B cell (primary cell): ENCODE results near the gene EPB41L3. TPM values are rescaled to one million over a fixed set of nuclear protein-coding genes. Genes with fewer than 3 reads are reported as not detected.

Source experiments
- ATAC-seq: fragments of 200-7000 bp; cut with Tn5 transposase; one replicate; pipeline ENCODE4 v1.10.0; 2021; ENCODE audit warnings: low read depth, mild to moderate bottlenecking, moderate number of reproducible peaks, moderate library complexity
- CTCF ChIA-PET: fragments of 350-600 bp; sonication (Branson Sonifier 250); formaldehyde crosslinking; loops from one replicate; lab custom pipeline; 2021; ENCODE audit warnings: antibody characterized with exemption, inconsistent platforms; lab: Charles Lee
- POLR2A ChIA-PET: fragments of 350-600 bp; sonication (Branson Sonifier 250); formaldehyde crosslinking; loops from one replicate; lab custom pipeline; 2021; ENCODE audit warnings: antibody characterized with exemption; lab: Charles Lee
- DNase-seq: peaks from one replicate; pipeline ENCODE4 v3.0.0; 2013
- H2AFZ ChIP-seq: 2 replicates; pipeline ENCODE4 v1.6.1; 2012; ENCODE audit warnings: mild to moderate bottlenecking, low read depth, low read length; ENCODE audit not compliant: insufficient read depth, poor library complexity, severe bottlenecking
- H3K27ac ChIP-seq, 2 donors: 1 replicate in 1 of 2; 2 replicates in 1 of 2; pipeline ENCODE4 v1.5.1; 2012 to 2013; ENCODE audit warnings: low read length in 2 of 2, mild to moderate bottlenecking in 2 of 2, moderate library complexity in 1 of 2
- H3K27me3 ChIP-seq, 4 experiments: fragments of 200-600 bp in 1 of 4; sonication (generic) in 1 of 4; replicated peaks in 1 of 4; 1 replicate in 2 of 4; 2 replicates in 2 of 4; pipeline versions ENCODE4 v1.6.1 to v1.7.0; 2013 to 2016; ENCODE audit warnings: low read length in 3 of 4, mild to moderate bottlenecking in 2 of 4, mixed read lengths in 1 of 4, moderate library complexity in 1 of 4; ENCODE audit not compliant: insufficient read depth in 4 of 4, control insufficient read depth in 3 of 4; ENCODE audit errors: control extremely low read depth in 1 of 4
- H3K36me3 ChIP-seq, 2 experiments: replicated peaks in 1 of 2; 1 replicate in 1 of 2; 2 replicates in 1 of 2; pipeline versions ENCODE4 v1.6.1 to v1.7.1; 2013; ENCODE audit warnings: low read length in 1 of 2; ENCODE audit not compliant: insufficient read depth in 2 of 2, control insufficient read depth in 1 of 2; ENCODE audit errors: control extremely low read depth in 1 of 2, extremely low read depth in 1 of 2
- H3K4me1 ChIP-seq, 2 donors: fragments of 200-600 bp in 1 of 2; sonication (generic) in 1 of 2; 1 replicate in 1 of 2; 2 replicates in 1 of 2; pipeline versions ENCODE4 v1.5.1 to v1.6.1; 2013 to 2017; ENCODE audit warnings: low read length in 2 of 2; ENCODE audit not compliant: control insufficient read depth in 2 of 2, insufficient read depth in 2 of 2
- H3K4me2 ChIP-seq: replicated peaks from 2 replicates; pipeline ENCODE3; 2012; ENCODE audit warnings: mild to moderate bottlenecking, low read depth, low read length; ENCODE audit not compliant: poor library complexity, severe bottlenecking
- H3K4me3 ChIP-seq, 5 experiments: fragments of 200-600 bp in 1 of 5; sonication (generic) in 1 of 5; 1 replicate in 3 of 5; 2 replicates in 2 of 5; pipeline versions ENCODE4 v1.5.1 to v1.7.0; 2011 to 2016; ENCODE audit warnings: low read length in 4 of 5, mild to moderate bottlenecking in 4 of 5, low read depth in 2 of 5, control low read depth in 1 of 5, moderate library complexity in 1 of 5; ENCODE audit not compliant: insufficient read depth in 1 of 5; ENCODE audit errors: control extremely low read depth in 1 of 5, extremely low read depth in 1 of 5
- H3K79me2 ChIP-seq: fragments of 200-600 bp; sonication (generic); one replicate; pipeline ENCODE4 v1.6.0; 2016; ENCODE audit warnings: low read length; ENCODE audit not compliant: control insufficient read depth, insufficient read depth
- H3K9ac ChIP-seq: fragments of 200-600 bp; sonication (generic); 2 replicates; pipeline ENCODE4 v1.6.1; 2017; ENCODE audit warnings: mild to moderate bottlenecking, low read length, moderate library complexity
- H3K9me3 ChIP-seq, 3 donors: one replicate each; pipeline versions ENCODE4 v1.6.1 to v1.7.1; 2013; ENCODE audit warnings: low read length in 2 of 3; ENCODE audit not compliant: control insufficient read depth in 2 of 3, insufficient read depth in 1 of 3; ENCODE audit errors: control extremely low read depth in 1 of 3
- H4K20me1 ChIP-seq: 2 replicates; pipeline ENCODE4 v1.6.0; 2012; ENCODE audit warnings: mild to moderate bottlenecking, low read length; ENCODE audit not compliant: insufficient read depth, control insufficient read depth, poor library complexity, severe bottlenecking
- H3K27ac Mint-ChIP-seq: one replicate; pipeline ENCODE4 v1.8.0; 2021; ENCODE audit warnings: mixed read lengths
- H3K27me3 Mint-ChIP-seq: one replicate; pipeline ENCODE4 v1.8.0; 2021; ENCODE audit warnings: mixed read lengths
- H3K4me1 Mint-ChIP-seq: one replicate; pipeline ENCODE4 v1.8.0; 2021; ENCODE audit warnings: mixed read lengths
- H3K4me3 Mint-ChIP-seq: one replicate; pipeline ENCODE4 v1.8.0; 2021; ENCODE audit warnings: mixed read lengths
- H3K9me3 Mint-ChIP-seq: one replicate; pipeline ENCODE4 v1.8.0; 2022; ENCODE audit warnings: mixed read lengths; ENCODE audit not compliant: insufficient read depth
- CTCF ChIP-seq: fragments of 200-600 bp; IDR thresholded peaks from one replicate; pipeline ENCODE4 v1.8.0; 2022; ENCODE audit warnings: antibody characterized with exemption, mild to moderate bottlenecking
- EZH2 ChIP-seq: IDR thresholded peaks from 2 replicates; pipeline ENCODE4 v1.6.1; 2012; ENCODE audit warnings: borderline replicate concordance, low read depth, mild to moderate bottlenecking, moderate library complexity, low read length; ENCODE audit not compliant: insufficient read depth, poor library complexity, severe bottlenecking
- WGBS: methylation state at CpG from one replicate; pipeline ENCODE4 v1.1.5; 2013; ENCODE audit warnings: missing lambda C conversion rate; ENCODE audit not compliant: insufficient coverage; 5-methylcytosine and 5-hydroxymethylcytosine counted together
- intact Hi-C: fragments of 100-400 bp; cut with micrococcal nuclease; formaldehyde crosslinking; loops from one replicate; pipeline ENCODE4 v1.10.0; 2022
- polyA plus RNA-seq: library from polyadenylated mRNA; depleted of rRNA; stranded (reverse); fragments of >200 nt; gene quantifications from 2 replicates; pipeline ENCODE4 v1.2.3, GENCODE V29; 2012
- total RNA-seq, 2 donors: library from RNA; stranded (reverse); fragments of 120-200 nt in 1 of 2; gene quantifications; 1 replicate in 1 of 2; 2 replicates in 1 of 2; pipeline versions ENCODE4 v1.2.3 to v1.2.4, GENCODE V29; 2013 to 2022

The EPB41L3 gene
- total and polyA plus RNA-seq, 2 donors (not counting 1 experiment from before 2014, with no cell fraction given): 0.57 to 0.58 TPM

DNA sequence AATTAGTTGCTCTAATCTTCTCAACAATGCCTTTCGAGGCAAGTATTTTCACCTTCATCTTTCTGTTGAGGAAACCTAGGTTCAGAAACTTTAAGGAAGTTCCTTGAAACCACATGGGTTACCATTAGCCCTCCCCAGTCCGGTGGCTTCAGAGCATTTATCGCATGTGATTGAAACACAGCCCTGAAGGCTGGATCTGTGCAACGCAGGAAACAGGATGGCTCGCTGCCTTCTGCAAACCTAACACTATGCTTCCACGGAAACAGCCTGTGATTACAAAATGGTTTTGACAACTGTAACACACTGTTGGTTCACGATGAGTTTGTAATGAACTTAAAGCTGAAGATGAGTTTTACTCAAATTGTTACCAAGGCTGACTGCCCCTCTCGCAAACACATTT, 68.5 kb downstream of the EPB41L3 start:
- no peak overlapping the region for H3K4me2 ChIP-seq
- no peak overlapping the region for H3K9ac ChIP-seq
- ATAC-seq (no peak), DNase-seq (no peak)
- ChIA-PET CTCF (no interaction called here), POLR2A (no interaction called here)
- no peaks in the 10 kb centered on the region for H3K9me3 Mint-ChIP-seq
- H3K27ac Mint-ChIP-seq: no peak overlapping the region
- H3K4me1 ChIP-seq: no peaks in the 10 kb centered on the region
- no peaks in the 10 kb centered on the region for H3K4me1 Mint-ChIP-seq
- no peaks in the 10 kb centered on the region for H3K9me3 ChIP-seq
- H3K4me3 ChIP-seq: no peak overlapping the region
- intact Hi-C loops: no loop called here
- 18% methylated on average over 5 of the region's 8 CpGs for WGBS
- no peak overlapping the region for H3K4me3 Mint-ChIP-seq
- peaks cover 12% of the 10 kb centered on the region for H3K27me3 Mint-ChIP-seq
- H3K27ac ChIP-seq: no peak overlapping the region
- TF ChIP-seq CTCF: no peak
- TF ChIP-seq EZH2: no peak
- H3K79me2 ChIP-seq: no peaks in the 10 kb centered on the region
- H3K36me3 ChIP-seq: no peaks in the 10 kb centered on the region
- H2AFZ ChIP-seq: no peak overlapping the region
- H4K20me1 ChIP-seq: no peaks in the 10 kb centered on the region
- H3K27me3 ChIP-seq: no peaks in the 10 kb centered on the region

- Mint-ChIP-seq H3K4me3 (no peak overlapping the region), H3K4me1 (no peaks in the 10 kb centered on the region), H3K27me3 (peaks cover 15% of the 10 kb centered on the region), H3K9me3 (no peaks in the 10 kb centered on the region), H3K27ac (no peak overlapping the region)
- no peak overlapping the region for H3K27ac ChIP-seq
- ATAC-seq: no peak
- H4K20me1 ChIP-seq: no peaks in the 10 kb centered on the region
- H3K4me3 ChIP-seq: no peak overlapping the region
- no peak for DNase-seq
- intact Hi-C loops: no loop called here
- WGBS: over 99% methylated on average over 10 of the region's 13 CpGs
- H3K9ac ChIP-seq: no peak overlapping the region
- ChIA-PET POLR2A (no interaction called here), CTCF (no interaction called here)
- H2AFZ ChIP-seq: no peak overlapping the region
- H3K4me2 ChIP-seq: no peak overlapping the region
- no peaks in the 10 kb centered on the region for H3K36me3 ChIP-seq
- H3K79me2 ChIP-seq: no peaks in the 10 kb centered on the region
- H3K27me3 ChIP-seq: no peaks in the 10 kb centered on the region
- no peaks in the 10 kb centered on the region for H3K4me1 ChIP-seq
- no peaks in the 10 kb centered on the region for H3K9me3 ChIP-seq
- TF ChIP-seq EZH2 (no peak), CTCF (no peak)
These were observed 74.5 kb downstream of the EPB41L3 start for GRCh38 chr18:5469340-5469739.
